HL-60/S4 (cell line): ENCODE measurements around the gene USP7.
"Not testable (repeated sequence)": the region's sequence is repeated elsewhere in the genome, so short reads cannot be mapped to it uniquely, and the experiment has no call there.

Experiments used
- in situ Hi-C: fragments of 300-500 bp; cut with MboI; formaldehyde crosslinking; loops from 2 replicates; pipeline ENCODE4 v1.14.3; 2022; ENCODE audit warnings: low sequenced_read_pairs

The USP7 gene

DNA sequence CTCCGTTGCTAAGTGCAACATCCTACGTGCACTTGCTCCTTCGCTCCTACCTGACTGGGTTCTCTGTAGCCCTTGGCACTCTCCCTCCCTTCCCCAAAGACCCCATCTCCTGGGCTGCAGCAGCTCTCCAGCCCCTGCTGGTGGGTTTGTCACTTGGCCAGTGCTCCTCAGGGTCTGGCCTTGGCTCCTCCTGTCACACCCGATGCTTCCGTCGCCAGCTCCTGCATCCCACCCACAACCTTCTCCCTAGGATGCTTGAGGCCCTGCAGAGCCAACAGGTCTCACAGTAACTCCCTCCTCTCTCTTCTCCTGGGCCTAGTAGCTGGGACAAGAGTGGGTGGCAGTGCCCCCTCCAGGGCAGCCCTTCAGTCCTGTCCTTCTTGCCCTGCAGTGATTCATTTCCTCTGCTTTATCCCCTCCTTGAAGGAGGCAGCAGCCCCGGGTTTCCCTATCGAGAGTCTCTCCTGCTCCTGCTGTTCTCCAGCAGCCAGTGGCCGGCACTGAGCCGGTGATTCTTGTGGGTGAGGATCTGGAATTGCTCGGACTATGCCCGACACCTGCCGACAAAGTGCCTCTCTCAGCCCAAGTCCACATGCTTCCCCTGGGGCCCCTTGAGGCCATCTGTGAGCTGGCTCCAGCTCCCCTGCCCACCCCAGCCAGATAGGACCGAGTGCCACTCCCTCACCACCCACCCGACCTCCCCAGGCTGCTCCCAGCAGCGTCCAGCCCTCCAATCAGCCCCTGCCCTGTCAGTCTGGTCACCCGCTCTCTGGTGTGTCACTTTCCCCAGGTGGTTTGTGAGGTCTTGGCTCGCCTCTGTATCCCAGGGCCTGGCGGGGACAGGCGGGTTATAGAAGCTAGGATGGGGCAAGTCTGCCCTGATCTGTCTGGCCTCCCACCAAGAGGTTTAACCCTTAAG, 77.8 kb downstream of the USP7 start:
- in situ Hi-C loops, result loop anchor here (25.0 kb wide), 1 partner anchor 224 kb away; the partner anchor contains the start of gene ABAT

DNA sequence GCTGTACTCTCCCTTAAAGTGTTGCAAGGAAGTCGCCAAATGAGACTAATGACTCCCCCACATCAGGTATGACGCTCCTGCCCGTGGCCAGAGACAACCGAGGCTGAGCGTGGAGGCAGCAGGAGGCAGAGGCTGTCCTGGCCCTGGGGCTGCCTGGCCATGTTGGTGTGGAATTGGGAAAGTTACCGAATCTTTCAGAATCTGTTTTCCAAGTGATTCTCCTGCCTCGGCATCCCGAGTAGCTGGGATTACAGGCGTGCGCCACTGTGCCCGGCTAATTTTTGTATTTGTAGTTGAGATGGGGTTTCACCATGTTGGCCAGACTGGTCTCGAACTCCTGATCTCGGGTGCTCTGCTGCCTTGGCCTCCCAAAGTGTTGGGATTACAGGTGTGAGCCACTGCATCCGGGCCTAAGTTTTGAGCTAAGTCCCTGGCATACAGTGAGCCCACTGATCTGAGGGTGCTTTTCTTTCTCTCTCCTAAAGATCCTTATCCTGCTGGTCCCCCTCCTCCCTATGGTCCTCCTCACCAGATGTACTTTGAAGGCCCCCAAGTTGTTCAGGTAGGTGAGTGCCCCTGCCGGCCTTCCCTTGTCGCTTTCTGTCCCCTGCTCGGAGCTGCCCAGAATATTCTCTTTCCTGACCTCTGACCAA, 80.9 kb downstream of the USP7 start:
- in situ Hi-C loops, result loop anchor here (5.0 to 25.0 kb wide), 2 partner anchors 221 to 316 kb away; partner anchors contain the start of gene ABAT

DNA sequence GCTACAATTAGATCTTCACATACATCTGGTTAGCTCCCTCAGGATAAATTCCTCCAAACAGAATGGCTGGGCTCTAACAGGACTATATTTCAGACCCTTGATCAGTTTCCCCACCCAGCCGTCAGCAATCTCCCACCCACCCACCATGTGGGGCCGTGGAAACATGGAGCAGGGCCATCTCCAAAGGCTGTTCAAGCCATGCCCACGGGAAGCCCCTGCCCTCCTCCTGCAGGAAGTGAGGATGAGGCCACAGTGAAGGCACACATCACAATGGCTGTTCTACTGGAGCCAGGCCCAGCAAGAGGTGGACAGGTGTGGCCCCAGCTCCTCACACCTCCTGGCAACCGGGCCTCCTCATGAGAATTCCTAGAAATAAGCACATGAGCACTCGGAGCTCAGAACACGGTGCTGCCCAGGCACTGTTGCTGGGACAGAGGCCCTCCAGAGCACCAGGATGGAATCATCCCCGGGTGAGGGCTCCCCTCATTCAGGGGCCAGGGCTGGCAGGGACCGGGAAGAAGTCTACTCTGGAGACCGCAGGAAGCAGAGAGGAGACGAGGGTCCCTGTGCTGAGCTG, 81.6 kb downstream of the USP7 start, which contains the start of gene LITAFD:
LITAFD (plus strand) TSS at position 311 of the 577 bp plus-strand sequence. CDS start 2,005 bp downstream, outside the sequence.
- in situ Hi-C loops, result loop anchor here (5.0 to 25.0 kb wide), 2 partner anchors 220 to 315 kb away; partner anchors contain the start of gene ABAT

DNA sequence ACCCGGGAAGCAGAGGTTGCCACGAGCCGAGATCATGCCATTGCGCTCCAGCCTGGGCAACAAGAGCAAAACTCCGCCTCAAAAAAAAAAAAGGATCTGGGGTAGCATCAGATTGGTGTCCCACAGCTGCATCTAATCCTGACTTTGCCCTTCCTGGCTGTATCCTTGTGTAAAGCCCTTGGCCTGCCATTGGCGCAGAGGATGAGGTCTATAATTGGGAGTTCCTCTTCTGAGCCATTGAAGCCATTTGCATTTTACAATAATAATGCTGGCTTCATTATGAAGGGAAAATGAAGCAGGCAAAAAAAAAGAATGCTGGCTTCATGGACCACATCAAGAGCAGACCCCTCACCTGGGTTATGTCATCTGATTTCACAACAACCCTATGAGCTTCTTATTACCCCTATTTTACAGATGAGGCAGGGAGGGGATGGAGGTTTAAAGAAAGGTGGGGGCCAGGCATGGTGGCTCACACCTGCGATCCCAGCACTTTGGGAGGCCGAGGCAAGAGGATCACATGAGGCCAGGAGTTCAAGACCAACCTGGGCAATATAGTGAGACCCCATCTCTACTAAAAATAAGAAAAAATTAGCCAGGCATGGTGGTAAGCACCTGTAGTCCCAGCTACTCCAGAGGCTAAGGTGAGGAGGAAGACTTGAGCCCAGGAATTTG, 82.7 kb downstream of the USP7 start:
- in situ Hi-C loops, result loop anchor here (5.0 to 25.0 kb wide), 2 partner anchors 219 to 314 kb away; partner anchors contain the start of gene ABAT

DNA sequence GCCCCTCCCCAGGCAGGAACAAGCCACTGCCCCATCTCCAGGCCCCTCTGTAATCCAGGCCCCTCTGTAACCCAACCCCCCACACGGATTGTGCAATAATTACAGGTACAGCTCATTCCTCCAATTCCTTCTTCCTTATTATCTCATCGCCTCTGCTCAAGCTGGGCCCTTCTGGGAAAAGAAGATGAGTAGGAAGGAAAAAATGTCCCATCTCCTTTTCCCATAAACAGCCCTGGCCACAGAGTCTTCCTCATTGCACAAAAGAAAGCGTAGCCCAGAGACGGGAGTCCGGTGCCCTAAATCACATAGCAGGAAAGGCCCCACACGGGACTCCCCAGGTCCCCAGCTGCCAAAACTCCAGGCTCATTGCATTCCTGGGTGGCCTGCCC, 85.2 kb downstream of the USP7 start:
- in situ Hi-C loops, result loop anchor here (25.0 kb wide), 1 partner anchor 216 kb away; the partner anchor contains the start of gene ABAT

DNA sequence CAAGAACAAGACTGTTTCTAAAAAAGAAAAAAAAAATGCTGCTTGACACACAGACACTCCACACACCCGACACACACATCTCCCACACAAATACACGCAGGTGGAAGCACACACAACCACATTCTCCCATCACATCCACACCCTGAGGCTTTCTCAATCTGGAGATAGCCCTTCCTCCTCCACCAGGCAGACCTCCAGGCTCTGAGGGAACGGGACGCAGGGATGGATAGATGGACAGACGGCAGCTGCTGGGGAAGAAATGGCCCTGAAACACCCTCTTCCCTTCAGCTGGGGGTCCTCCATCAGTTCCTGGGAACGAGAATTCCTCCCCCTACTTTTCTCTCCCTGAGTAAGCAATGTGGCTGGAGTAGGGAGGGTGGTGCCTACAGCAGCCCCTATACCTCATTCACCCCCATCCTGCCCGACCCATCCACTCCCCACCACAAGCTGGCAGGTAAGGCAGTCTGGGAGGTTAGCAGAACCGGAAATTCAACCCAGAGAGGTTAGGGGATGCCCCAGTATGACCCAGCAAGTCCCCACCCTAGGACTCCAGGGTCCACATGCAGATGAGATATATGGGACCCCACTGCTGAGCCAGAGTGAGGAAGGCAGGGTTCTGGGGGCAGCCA, 85.7 kb downstream of the USP7 start:
- in situ Hi-C loops, result loop anchor here (25.0 kb wide), 1 partner anchor 216 kb away; the partner anchor contains the start of gene ABAT

DNA sequence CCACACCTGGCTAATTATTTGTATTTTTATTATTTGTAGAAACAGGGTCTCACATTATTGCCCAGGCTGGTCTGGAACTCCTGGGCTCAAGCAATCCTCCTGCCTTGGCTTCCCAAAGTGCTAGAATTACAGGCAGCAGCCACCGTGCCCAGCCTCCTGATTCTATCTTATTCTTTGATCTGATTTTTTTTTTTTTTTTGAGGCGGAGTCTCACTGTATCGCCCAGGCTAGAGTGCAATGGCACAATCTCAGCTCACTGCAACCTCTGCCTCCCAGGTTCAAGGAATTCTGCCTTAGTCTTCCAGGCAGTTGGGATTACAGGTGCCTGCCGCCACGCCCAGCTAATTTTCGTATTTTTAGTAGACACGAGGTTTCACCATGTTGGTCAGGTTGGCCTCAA, 88.4 kb downstream of the USP7 start:
- in situ Hi-C loops, result loop anchor here (25.0 kb wide), 1 partner anchor 213 kb away; the partner anchor contains the start of gene ABAT

DNA sequence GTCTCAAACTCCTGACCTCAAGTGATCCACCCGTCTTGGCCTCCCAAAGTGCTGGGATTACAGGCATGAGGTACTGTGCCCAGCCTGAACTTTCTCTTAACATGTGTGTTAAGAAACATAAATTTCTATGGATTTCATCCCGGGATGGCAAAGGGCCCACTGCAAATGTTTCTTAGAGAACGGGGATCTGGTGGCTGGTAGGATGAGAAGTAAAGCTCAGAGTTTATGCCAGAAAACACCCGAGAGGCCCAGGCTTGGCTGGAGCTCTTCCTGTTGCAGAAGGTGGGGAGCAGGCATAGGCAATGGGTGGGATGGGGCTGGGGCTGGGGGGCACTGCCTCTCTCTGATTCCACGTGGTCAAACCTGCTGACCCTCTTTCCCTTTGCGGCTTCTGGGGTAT, 89.3 kb downstream of the USP7 start:
- in situ Hi-C loops, result no loop called here

DNA sequence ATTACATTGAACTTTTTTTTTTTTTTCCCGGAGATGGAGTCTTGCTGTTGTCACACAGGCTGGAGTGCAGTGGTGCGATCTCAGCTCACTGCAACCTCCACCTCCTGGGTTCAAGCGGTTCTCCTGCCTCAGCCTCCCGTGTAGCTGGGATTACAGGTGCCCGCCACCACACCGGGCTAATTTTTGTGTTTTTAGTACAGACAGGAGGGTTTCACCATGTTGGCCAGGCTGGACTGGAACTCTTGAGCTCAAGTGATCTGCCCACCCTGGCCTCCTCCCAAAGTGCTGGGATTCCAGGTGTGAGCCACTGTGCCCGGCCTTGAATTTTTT, 89.9 kb downstream of the USP7 start:
- in situ Hi-C loops, result not testable (repeated sequence)

DNA sequence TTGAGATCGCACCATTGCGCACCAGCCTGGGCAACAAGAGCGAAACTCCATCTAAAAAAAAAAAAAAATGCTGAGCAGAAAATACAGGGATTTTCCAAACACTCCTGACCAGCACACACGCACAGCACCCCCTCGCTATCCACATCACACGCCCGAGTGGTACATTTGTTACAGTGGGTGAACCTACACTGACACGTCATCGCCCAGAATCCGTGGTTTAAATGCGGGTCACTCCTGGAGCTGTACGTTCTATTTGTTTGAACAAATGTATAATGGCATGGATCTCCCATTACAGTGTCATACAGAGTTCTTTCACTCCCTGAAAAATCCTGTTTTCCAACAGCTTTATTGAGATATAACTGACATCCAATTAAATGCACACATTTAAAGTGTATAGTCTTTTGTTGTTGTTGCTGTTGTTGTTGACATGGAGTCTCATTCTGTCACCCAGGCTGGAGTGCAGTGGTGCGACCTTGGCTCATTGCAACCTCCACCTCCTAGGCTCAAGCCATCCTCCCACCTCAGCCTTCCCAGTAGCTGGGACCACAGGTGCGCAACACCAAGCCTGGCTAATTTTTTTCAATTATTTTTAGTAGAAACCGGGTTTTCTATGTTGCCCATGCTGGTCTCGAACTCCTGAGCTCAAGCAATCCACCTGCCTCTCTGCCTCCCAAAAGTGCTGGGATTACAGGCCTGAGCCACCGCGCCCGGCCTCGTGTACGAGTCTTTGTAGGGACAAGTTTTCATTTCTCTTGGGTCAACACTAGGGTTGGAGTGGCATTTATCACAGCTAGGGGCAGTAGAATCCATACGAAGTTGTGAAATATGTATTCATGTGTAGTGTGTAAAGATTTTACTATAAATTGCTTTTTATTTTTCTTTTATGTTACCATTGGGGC, 90.5 kb downstream of the USP7 start:
- in situ Hi-C loops, result no loop called here

DNA sequence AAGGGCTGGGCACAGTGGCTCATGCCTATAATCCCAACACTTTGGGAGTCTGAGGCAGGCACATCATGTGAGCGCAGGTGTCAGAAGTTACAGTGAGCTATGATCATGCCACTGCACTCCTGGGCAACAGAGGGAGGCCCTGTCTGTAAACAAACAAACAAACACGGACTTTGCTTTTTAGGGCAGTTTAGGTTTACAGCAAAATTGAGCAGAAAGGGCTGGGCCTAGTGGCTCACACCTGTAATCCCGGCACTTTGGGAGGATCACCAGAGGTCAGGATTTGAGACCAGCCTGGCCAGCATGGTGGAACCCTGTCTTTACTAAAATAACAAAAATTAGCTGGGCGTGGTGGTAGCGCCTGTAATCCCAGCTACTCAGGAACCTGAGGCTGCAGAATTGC, 91.6 kb downstream of the USP7 start:
- in situ Hi-C loops, result no loop called here

DNA sequence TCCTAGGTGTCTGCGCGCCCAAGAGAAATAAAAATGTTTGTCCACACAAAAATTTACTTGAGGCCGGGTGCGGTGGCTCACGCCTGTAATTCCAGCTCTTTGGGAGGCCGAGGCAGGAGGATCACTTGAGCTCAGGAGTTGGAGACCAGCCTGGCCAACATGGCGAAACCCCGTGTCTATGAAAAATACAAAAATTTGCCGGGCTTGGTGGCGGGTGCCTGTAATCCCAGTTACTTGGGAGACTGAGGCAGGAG, 93.8 kb downstream of the USP7 start:
- in situ Hi-C loops, result not testable (repeated sequence)

DNA sequence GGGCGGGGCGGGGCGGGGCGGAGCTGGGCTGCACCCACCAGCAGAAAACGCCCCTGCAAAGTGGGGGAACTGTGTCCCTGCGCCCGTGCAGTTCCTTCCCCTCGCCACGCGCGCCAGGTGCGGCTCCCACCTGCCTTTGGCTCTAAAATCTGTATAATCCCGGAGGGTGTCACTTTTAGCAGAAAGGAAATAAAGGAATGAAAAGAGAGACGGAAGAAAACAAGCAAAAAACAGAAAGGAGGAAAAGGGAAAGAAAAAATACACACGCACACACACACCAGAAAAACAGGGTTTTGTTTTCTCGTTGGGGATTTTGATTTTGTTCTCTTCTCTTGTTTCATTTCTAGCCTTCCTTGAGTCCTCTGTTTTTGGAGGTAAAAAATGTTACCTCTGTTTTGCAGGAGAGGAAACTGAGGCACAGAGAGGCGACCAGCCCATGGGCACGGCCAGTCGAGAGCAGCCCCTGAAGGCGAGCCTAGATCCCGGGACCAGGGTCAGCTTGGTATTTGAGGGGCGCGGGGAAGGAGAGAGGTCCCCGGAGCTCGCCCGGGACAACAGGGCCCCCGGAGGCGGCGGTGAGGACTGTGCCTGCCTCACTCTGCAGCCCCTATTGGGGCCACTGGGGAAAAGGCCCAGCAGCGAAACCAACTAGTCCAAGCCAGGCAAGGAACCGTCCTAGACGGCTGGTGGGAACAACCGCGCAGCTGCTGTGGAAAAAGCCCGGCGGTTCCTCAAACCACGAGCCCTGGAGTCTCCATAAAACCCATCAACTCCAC, 94.3 kb downstream of the USP7 start:
- in situ Hi-C loops, result no loop called here

DNA sequence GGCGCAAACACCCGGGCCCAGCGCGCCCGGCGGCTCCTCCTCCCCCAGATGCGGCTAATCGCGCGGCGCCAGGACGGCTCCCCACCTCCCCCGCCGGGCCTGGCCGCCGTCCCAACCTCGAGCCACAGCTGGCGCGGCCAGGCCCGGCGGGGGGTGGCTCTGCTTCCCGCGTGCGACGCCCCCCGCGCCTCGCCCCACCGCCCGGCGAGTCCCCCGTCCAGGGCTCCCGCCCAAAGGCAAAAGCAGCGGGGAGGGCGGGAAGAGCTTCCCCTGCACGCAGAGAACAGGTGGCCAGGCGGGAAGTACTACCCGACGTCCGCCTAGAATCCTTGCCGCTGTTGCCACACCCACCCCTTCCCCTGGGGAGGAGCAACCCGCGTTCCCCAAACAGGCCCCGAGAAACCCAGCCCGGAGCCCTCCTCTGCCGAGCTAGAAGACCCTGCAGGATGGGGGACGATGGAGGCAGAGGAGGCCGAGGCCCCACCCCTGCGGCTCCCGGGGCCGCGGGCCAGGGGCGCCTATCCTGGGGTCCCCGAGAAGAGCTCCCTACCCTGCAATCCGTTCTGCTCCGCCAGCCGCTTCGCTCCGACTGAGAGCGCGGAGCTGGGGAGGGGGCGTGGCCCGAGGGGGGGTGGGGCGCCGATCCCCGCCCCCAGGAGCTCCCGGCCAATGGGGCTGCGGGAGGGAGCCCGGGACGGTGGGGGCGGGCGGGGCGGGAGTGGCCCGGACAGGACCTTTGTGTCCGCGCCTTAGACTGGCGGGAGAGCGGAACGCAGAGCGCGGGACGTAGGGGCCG, 95.1 kb downstream of the USP7 start, which contains the start of gene CARHSP1:
CARHSP1 (minus strand) TSS at position 591 of the 796 bp plus-strand sequence. CDS start 9,678 bp downstream, outside the sequence.
- in situ Hi-C loops, result no loop called here

DNA sequence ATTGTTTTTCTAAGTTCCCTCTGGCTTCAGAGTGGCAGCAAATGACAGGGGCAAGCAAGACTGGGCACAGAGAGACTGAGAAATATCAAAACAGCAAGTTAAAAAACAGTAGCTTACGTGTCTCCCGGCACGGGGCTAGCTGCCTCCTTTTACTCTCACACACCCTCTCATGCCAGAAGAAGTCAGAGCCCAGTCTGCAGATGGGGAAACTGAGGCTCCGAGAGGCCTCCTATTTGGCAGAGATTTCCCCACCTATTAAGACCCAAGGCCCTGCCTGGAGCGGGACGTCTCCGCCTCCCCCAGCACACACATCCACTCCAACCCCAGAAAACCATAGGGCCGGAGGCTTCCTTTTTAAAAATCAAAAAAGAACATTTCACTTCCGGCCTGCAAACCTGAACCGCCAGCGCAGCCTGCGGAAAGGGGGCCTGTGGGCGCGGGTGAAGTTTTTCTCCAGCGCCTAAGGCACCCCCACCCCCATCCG, 95.7 kb downstream of the USP7 start:
- in situ Hi-C loops, result no loop called here

DNA sequence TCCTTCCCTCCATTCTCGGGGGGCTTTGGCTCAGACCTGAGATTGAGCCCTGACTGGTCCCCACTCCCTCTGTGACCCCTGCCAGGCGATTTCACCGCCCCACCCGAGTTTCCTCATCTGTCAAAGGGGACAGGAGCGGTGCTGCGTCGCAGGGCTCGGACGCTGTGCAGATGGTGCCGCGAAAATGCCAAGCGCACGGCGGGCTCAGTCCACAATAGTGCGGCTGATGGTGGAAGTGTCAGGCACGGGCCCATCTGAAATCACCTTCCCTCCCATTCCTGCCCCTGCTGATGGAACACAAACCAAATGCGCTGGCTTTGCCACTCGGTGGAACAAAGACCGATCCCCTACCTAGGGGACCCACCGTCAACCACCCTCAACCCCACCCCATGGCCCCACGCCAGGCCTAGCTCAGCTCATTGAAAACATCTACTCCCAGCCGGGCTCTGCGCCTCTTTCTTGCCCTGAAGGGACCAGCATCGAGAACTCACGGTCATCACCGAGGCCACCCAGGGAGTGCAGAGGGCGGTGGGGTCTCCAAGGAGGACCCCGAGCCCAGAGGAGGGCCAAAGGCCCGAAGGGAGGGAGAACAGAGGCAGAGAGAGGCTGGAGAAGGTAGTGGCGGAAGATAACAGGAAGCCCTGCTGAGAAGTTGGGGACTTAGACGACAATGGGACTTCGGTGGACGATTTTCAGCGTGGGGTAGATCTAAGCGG, 96.3 kb downstream of the USP7 start:
- in situ Hi-C loops, result no loop called here

DNA sequence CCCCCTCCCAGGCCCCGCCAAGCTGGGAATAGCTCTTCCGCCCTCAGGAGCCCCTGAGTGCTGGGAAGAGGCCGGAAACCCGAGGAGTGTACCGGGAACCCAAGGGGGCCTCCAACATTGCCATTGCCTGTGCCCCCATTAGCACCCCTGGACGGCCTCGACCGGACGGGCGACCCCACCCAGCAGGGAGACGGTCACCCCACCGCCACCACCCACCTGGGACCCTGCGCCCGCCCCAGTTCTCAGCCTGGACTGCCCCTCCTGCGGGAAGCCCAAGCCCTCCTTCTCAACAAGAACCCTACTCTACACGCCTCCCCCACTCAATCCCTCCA, 96.9 kb downstream of the USP7 start:
- in situ Hi-C loops, result no loop called here
